Occipital lobe (tissue), 2 donors: ENCODE results near the gene PWWP2A. TPM values are rescaled to one million over a fixed set of nuclear protein-coding genes. Genes with fewer than 3 reads are reported as not detected.
"Not testable (repeated sequence)": the region's sequence is repeated elsewhere in the genome, so short reads cannot be mapped to it uniquely, and the experiment has no call there.

Experiments used
- DNase-seq: peaks from one replicate; lab custom pipeline; 2025; lab: John Stamatoyannopoulos, UW
- total RNA-seq: library from RNA; depleted of rRNA; stranded (reverse); fragments of >200 nt; gene quantifications from one replicate; pipeline ENCODE4 v1.2.3, GENCODE V29; 2014

The PWWP2A gene
- total RNA-seq, 1 donor from 2014 or later = 43.0 TPM

DNA sequence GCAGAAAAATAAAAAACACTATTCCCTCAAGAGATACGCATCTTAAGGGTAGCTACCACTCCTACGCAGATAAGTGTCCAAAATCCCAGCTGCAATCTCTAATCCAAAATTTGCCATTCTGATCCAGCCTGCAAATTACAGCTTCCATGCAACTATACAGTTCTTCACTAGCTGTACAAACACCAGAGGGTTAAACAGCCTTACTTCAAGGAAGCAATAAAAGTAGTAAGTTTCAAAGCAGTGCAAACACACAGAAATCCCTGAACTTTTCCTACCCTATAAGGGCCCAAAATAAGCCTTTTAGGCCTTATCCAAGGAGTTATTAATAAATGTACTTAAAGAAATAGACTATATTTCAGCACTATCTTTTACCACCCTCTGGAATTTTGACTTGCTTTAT is 39.5 kb downstream of the PWWP2A start:
- DNase-seq = no peak

DNA sequence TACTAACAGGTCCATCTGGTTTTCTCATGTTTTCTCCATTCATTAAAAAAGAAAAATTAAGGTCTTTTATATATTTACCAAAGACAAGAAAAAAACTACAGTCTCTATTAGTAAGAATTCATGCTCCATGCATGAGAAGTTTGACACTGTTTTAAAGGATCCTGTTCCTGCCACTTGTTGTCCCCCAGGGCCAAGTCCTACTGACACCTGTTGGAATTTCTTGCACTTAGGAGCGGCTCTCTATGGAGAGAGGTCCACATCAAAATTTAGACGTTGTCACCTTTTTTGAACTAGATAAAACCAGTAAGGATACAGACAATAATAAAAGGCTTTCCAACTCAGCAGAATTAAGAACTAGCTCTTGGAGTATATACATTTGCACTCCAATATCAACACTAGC is 42.3 kb downstream of the PWWP2A start:
- no peak for DNase-seq

DNA sequence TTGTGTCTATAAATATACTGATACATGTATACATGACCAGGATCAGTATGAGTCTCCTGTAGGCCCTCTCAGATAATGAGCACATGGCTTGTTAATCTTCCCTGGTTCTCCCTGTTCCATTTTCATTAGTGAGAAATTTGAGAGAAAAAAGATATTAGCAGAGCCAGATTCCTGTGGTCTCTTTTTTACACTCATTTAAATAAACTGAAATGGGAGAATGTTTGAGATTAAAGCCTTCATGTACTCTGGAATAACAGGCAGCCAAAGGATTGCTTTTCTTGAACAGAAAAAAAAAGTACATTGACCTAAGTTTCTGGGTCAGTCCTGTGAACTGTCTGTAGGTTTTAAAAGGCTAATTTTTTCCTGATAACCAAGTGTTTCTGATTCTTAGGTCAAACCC is 44.2 kb downstream of the PWWP2A start:
- DNase-seq = no peak

DNA sequence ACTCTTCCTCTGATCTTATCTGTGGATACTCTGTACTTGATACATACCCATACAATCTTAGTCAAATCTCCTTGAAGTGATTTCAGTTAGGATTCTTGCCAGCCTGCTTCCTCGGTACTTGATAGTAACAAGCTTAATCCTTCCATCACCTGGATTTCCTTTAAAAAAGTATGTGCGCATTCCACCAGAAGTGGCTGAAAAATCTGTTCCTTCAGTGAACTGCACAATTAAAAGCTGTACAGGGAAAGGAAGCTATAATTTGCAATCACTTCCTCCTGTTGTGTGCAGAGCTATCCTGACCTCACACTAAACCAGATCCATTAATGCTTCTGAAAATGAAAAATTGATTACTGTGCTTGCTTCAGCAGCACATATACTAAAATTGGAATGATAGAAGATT is 47.3 kb downstream of the PWWP2A start:
- no peak for DNase-seq

DNA sequence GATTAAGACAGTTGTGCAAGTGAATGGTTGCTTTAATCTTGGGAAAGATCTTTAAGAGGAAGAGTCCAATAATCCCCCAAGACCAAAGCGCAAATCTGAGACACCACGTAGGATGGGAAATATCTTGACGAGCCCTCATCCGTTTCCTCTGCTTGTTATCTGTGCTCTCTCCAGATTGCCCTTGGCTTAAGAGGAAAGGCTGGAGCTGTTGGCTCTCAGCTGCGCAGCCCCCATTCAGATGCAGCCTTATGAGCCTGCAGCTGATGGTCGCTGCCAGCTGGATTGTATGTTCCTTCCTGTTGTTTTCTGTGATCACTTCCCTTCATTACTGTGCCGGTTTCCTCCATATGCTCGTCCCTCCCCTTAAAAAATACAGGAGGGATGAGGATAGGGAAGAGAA is 47.7 kb downstream of the PWWP2A start:
- DNase-seq = no peak

DNA sequence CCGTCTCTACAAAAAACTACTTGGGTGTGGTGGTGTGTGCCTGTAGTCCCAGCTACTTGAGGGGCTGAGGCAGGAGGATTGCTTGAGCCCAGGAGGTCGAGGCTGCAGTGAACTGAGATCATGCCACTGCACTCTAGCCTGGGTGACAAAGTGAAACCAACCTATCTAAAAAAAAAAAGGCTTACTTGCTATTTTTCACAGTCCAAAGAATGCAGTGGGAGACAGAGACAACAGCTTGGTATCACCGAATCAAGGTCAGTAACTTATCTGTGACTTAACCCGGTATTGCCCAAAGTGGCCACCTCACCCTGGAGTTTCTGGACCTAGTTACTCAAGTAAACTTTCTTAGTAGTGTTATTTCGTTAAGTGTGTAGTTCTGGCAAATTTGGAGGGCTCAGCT is 50.1 kb downstream of the PWWP2A start:
- not testable (repeated sequence) for DNase-seq

DNA sequence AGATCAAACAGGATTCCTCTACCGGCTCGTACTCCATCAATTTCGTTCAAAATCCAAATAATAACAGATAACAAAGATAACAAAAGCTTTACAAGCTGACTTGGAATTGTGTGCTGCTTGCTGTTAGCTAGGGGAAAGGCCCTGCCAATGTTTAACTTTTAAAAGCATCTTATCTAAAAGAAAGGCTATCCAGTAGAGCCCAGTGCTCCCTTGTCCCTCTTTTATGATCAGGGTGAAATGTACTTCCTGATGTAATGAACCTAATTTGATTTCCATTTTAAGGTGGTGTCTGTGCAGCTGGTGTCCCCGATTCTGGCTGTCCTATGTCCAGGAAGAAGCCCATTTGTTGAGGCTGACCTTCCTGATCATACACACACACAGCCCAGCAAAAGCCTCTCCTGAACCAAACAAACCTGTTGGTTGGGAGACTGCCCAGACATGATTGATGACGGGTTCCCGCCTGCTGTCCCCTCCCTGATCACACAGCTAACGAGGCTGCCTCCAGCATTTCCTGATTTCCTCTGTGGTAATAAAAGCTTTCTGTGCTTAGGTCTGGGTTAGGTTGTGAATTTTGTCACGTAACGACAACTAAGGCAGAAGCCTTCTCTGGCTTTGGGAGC is 54.1 kb downstream of the PWWP2A start:
- no peak for DNase-seq

DNA sequence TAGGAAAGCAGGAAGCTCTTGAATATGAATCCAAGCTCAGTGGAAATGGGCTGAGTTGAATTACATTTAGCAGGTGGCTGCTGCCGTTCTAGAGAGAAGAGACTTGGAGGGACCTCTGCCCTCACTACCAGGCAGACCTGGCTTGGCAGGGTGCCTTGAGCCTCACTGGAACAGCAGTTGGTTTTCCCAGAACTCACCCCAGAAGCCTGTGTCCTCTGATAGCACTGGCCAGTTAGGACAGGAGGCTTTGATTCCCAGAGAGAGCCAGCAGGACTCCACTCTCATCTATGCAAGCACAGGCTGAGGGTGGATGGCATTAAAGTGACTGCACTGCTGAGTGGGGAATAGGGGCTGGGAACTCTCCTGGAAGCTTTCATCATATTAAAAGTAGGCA is 54.8 kb downstream of the PWWP2A start:
- no peak for DNase-seq

DNA sequence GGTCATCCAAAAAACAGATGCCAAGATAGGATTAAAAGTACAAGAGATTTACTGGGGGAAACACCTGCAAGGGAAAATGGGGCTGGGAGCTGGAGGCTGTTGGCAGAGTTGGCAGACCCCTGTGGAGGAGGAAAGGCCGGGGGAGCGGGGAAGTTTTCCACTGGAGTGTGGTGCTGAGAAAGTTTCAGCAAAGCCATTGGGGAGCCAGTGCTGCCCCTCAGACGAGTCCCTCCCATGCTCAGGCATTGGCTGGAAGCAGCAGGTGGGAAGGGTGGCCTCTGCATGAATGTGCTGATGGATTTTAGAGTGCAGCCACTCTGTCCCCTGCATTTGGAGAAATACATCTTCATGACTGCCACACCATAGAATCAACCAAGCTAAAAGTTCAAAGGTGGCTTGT is 57.5 kb downstream of the PWWP2A start:
- no peak for DNase-seq

DNA sequence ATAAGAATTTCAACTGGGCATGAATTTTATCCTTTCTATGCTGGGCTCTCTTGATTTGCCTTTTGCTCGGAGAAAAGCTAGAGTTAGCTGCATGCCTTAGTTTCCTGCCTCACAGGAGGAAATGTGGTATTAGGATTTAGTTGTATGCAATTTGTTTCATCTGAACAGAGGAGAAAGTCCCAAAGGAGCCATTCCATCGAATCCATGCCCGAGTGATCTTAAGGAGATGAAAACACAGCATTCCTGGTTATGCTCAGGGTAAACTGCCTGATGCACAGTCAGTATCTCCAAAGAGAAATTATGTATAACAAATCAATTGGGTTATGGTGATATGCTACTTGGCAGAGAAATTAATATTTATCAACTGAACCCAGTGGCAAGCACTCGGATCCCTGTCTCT is 59.2 kb downstream of the PWWP2A start:
- no peak for DNase-seq

DNA sequence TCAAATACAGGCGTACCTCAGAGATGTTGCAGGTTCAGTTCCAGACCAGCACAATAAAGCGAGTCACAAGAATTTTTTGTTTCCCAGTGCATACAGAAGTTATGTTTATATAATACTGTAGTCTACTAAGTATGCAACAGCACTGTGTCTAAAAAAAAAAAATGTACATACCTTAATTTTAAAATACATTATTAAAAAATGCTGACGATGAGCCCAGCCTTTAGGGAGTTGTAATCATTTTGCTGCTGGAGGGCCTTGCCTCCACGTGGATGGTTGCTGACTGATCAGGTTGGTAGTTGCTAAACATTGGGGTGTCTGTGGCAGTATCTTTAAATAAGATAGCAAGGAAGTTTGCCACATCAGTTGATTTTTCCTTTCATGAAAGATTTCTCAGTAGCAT is 62.0 kb downstream of the PWWP2A start:
- no peak for DNase-seq

DNA sequence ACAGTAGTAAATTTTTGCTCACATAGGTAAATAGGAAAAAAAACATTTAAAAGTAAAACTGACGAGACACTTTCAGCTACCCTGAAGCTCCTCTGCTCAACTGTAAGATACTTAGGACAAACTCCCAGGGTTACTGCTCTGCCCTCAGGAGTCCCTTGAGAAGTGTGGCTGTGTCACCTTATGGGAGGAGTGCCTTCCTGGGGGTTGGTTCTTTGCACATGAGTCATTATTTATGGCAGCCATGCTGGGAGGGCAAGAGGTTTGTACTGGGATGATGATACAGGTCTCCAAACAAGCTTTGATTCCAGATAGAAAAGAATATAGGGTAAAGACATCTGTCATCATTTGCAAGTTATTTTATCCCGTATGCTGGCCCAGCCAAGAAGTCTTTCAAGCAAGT is 64.4 kb downstream of the PWWP2A start:
- no peak for DNase-seq

DNA sequence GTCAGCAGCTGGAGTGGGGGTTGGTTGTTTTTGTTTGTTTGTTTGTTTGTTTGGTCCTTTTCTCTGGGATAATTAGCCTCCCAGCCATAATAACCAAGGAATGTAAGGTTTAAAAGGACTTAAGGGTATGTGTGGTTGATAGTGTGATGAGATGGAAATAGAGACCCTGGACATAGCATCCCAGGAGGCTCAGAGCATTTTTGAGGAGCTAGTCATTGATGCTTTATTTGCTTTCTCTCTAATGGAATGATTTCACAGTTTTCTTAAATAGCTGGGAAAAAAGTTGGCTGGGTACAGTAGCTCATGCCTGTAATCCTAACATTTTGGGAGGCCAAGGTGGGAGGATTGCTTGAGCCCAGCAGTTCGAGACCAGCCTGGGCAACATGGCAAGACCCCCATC is 65.2 kb downstream of the PWWP2A start:
- DNase-seq = no peak

DNA sequence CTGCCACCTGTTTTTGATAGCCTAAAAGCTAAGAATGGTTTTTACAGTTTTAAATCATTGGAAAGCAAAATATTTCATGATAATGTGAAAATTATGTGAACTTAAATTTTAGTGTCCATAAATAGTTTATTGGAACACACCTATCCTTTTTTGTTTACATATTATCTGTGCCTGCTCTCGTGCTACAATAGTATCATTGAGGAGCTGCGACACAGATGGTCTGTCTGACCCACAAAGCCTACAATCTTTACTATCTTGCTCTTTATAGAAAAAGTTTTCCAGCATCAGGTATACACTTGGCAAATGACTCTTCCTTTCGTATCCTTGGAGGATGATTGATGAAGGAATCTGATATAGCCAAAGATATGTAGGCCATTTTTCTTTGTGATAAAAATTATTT is 70.2 kb downstream of the PWWP2A start:
- DNase-seq = no peak

DNA sequence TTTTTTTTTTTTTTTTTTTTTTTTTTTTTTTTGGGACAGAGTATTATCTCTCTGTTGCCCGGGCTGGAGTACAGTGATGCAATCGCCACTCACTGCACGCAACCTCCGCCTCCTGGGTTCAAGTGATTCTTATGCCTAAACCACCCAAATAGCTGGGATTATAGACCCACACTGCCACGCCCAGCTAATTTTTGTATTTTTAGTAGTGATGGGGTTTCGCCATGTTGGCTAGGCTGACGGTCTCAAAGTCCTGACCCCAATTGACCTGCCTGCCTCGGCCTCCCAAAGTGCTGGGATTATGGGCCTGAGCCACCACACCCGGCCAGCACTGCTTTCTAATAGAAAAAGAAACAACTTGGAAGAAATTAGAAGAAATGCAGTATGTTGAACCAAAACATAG is 71.1 kb downstream of the PWWP2A start:
- no peak for DNase-seq

DNA sequence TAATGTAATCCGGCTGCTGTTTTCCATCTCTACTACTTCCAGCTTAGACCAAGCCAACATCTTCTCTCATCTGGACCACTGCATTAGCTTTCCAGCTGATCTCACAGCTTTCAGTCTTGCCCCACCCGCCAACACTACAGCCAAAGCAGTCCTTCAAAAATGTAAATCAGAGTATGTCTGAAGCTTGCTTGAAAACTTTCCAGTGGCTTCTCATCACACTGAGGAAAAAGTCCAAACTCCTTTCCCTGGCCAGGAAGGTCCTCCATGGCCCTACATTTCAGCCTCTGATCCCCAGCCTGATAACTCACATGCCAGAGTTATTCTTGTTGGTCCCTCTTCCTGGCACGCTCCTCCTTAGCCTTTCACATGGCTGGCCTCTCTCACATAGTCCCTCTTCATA is 71.8 kb downstream of the PWWP2A start:
- no peak for DNase-seq

DNA sequence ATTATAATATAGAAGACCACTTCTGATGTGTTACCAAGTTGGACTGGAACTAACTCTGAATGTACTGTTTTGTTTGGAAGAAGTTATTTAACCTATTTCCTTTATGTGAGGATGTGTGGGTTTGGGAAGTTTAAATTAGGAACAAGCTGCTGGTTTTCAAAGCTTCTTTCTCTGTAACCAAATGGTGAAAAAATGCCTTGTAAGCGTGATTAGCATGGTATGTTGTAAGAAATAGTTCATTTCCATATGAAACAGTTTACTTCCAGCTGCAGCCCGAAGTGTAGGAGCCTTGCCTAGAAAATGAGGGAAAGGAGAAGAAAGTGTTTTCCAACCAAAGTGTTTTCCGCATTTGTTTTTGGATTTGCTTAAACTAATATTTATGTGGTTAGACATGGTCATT is 74.3 kb downstream of the PWWP2A start:
- DNase-seq = no peak

DNA sequence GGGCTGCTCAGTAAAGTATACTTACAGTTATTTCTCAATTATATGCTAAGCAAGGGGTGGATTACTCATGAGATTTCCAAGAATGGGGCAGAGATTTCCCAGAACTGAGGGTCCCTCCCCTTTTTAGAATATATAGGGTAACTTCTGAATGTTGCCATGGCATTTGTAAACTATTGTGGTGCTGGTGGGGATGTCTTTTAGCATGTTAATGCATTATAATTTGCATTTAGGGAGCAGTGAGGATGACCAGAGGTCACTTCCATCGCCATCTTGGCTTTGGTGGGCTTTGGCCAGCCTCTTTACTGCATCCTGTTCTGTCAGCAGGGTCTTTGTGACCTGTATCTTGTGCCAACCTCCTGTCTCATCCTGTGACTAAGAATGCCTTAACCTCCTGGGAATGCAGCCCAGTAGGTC is 74.9 kb downstream of the PWWP2A start:
- no peak for DNase-seq

DNA sequence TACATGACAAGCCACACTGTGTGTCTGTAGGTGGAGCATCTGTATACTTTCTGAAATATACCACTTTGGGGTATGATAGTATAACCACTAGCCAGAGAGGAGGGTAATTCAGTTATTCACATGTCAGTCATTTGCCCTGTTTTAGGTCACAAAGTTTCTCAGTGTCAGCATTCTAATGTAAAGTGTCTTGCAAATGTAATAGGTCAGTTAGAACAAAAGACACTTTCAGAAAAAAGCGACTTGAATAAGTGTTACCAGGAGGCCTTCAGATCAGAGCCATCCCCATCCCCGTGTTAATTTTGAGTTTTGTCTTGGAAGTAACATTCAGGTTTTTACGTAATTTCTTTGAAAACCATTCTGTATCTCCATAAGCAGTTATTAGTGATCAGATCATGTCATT is 76.6 kb downstream of the PWWP2A start:
- no peak for DNase-seq

Other genes starting within 250 kb of the PWWP2A start
- 1.1 TPM for gene ADRA1B, start 203.0 kb downstream of the PWWP2A start, total RNA-seq
- gene TTC1, start 110.3 kb downstream of the PWWP2A start, total RNA-seq = 47.3 TPM
- gene FABP6, start 110.1 kb upstream of the PWWP2A start, total RNA-seq = 1.4 TPM
- 0.78 TPM for gene CCNJL, start 193.1 kb upstream of the PWWP2A start, total RNA-seq